ENCODE measurements around the gene LRRC10B. TPM values are rescaled to one million over a fixed set of nuclear protein-coding genes. Genes with fewer than 3 reads are reported as not detected.

Gene LRRC10B
- total RNA-seq, 2 experiments from 2014 or later = not detected

- H3K9me3 ChIP-seq (ENCODE audit: control insufficient read depth in 1 of 2, insufficient read depth in 1 of 2, low read length in 2 of 2) = peaks cover 0 to 5% of the 10 kb centered on the region in 2 experiments
- ATAC-seq (ENCODE audit: poor library complexity) = no peak
- no peaks in the 10 kb centered on the region for H3K36me3 ChIP-seq (ENCODE audit: insufficient read depth, low read length)
- H3K27ac Mint-ChIP-seq = no peak overlapping the region
- peaks cover 5% of the 10 kb centered on the region for H3K4me1 Mint-ChIP-seq (ENCODE audit: low read depth)
- TF ChIP-seq, protein P1, sequence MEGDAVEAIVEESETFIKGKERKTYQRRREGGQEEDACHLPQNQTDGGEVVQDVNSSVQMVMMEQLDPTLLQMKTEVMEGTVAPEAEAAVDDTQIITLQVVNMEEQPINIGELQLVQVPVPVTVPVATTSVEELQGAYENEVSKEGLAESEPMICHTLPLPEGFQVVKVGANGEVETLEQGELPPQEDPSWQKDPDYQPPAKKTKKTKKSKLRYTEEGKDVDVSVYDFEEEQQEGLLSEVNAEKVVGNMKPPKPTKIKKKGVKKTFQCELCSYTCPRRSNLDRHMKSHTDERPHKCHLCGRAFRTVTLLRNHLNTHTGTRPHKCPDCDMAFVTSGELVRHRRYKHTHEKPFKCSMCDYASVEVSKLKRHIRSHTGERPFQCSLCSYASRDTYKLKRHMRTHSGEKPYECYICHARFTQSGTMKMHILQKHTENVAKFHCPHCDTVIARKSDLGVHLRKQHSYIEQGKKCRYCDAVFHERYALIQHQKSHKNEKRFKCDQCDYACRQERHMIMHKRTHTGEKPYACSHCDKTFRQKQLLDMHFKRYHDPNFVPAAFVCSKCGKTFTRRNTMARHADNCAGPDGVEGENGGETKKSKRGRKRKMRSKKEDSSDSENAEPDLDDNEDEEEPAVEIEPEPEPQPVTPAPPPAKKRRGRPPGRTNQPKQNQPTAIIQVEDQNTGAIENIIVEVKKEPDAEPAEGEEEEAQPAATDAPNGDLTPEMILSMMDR (IDR thresholded peaks at IDR 0.05) = no peak
- H3K36me3 Mint-ChIP-seq (ENCODE audit: low read depth) = no peaks in the 10 kb centered on the region
- DNase-seq = no peak
- peaks cover 25 to 35% of the 10 kb centered on the region in 2 experiments for H3K27me3 ChIP-seq (ENCODE audit: control insufficient read depth in 1 of 2, insufficient read depth in 2 of 2, low read length in 2 of 2)
- no peak overlapping the region for H3K27ac ChIP-seq (ENCODE audit: low read depth in 1 of 2, low read length in 2 of 2)
- H3K4me3 Mint-ChIP-seq = no peak overlapping the region
- intact Hi-C loops (cut with DNase I, micrococcal nuclease) = no loop called here
- POLR2A ChIA-PET = no interaction called here
- H3K27me3 Mint-ChIP-seq = peaks cover 47% of the 10 kb centered on the region
- H3K4me1 ChIP-seq (ENCODE audit: insufficient read depth, low read length) = no peaks in the 10 kb centered on the region
- H3K4me3 ChIP-seq (ENCODE audit: low read length) = no peak overlapping the region
- H3K9me3 Mint-ChIP-seq = no peaks in the 10 kb centered on the region
- CTCF ChIA-PET = no interaction called here
These were observed 42.2 kb downstream of the LRRC10B start for GRCh38 chr11:61550665-61551227.

GRCh38 chr11:61551634-61552033, 43.1 kb downstream of the LRRC10B start:
- H3K9me3 ChIP-seq (ENCODE audit: control insufficient read depth in 1 of 2, insufficient read depth in 1 of 2, low read length in 2 of 2) = peaks cover 0 to 4% of the 10 kb centered on the region in 2 experiments
- no peak overlapping the region for H3K4me3 ChIP-seq (ENCODE audit: low read length)
- H3K27ac ChIP-seq (ENCODE audit: low read depth in 1 of 2, low read length in 2 of 2) = no peak overlapping the region
- Mint-ChIP-seq H3K4me1 (ENCODE audit: low read depth) (peaks cover 5% of the 10 kb centered on the region), H3K27me3 (peaks cover 56% of the 10 kb centered on the region), H3K36me3 (ENCODE audit: low read depth) (no peaks in the 10 kb centered on the region), H3K4me3 (no peak overlapping the region), H3K9me3 (no peaks in the 10 kb centered on the region), H3K27ac (no peak overlapping the region)
- no peaks in the 10 kb centered on the region for H3K36me3 ChIP-seq (ENCODE audit: insufficient read depth, low read length)
- intact Hi-C loops (cut with DNase I, micrococcal nuclease) = no loop called here
- no peaks in the 10 kb centered on the region for H3K4me1 ChIP-seq (ENCODE audit: insufficient read depth, low read length)
- ATAC-seq (ENCODE audit: poor library complexity) (no peak), DNase-seq (no peak)
- POLR2A ChIA-PET = no interaction called here
- CTCF ChIA-PET = no interaction called here
- H3K27me3 ChIP-seq (ENCODE audit: control insufficient read depth in 1 of 2, insufficient read depth in 2 of 2, low read length in 2 of 2) = peaks cover 27 to 43% of the 10 kb centered on the region in 2 experiments
- TF ChIP-seq, protein P1 (IDR thresholded peaks at IDR 0.05) = no peak

GRCh38 chr11:61552108-61552635, 43.6 kb downstream of the LRRC10B start:
- Histone ChIP-seq H3K27ac (ENCODE audit: low read depth in 1 of 2, low read length in 2 of 2) (no peak overlapping the region), H3K4me1 (ENCODE audit: insufficient read depth, low read length) (no peaks in the 10 kb centered on the region), H3K36me3 (ENCODE audit: insufficient read depth, low read length) (no peaks in the 10 kb centered on the region), H3K27me3 (ENCODE audit: control insufficient read depth in 1 of 2, insufficient read depth in 2 of 2, low read length in 2 of 2) (peaks cover 29 to 48% of the 10 kb centered on the region in 2 experiments), H3K9me3 (ENCODE audit: control insufficient read depth in 1 of 2, insufficient read depth in 1 of 2, low read length in 2 of 2) (peaks cover 0 to 3% of the 10 kb centered on the region in 2 experiments), H3K4me3 (ENCODE audit: low read length) (no peak overlapping the region)
- no peak overlapping the region for H3K27ac Mint-ChIP-seq
- no peaks in the 10 kb centered on the region for H3K9me3 Mint-ChIP-seq
- ChIA-PET CTCF (no interaction called here), POLR2A (no interaction called here)
- peaks cover 58% of the 10 kb centered on the region for H3K27me3 Mint-ChIP-seq
- H3K4me3 Mint-ChIP-seq = no peak overlapping the region
- no peak for DNase-seq
- peaks cover 5% of the 10 kb centered on the region for H3K4me1 Mint-ChIP-seq (ENCODE audit: low read depth)
- no peak for ATAC-seq (ENCODE audit: poor library complexity)
- intact Hi-C loops (cut with DNase I, micrococcal nuclease) = no loop called here
- H3K36me3 Mint-ChIP-seq (ENCODE audit: low read depth) = no peaks in the 10 kb centered on the region
- TF ChIP-seq, protein P1 (IDR thresholded peaks at IDR 0.05) = no peak

Data from CD4-positive, alpha-beta T cell (primary cell).